ENCODE results near the gene MGA.

The MGA gene

GRCh38 chr15:41653760-41654159, 6.4 kb upstream of the MGA start:
- intact Hi-C loops (cut with DNase I), result no loop called here
- DNase-seq, result no peak

- DNase-seq, result no peak
- intact Hi-C loops (cut with DNase I), result no loop called here
Observed at GRCh38 chr15:41655716-41656115, 4.5 kb upstream of the MGA start.

- DNase-seq, result no peak
- intact Hi-C loops (cut with DNase I), result no loop called here
Observed at GRCh38 chr15:41656188-41656587, 4.0 kb upstream of the MGA start.

- no peak for DNase-seq
- intact Hi-C loops (cut with DNase I), result no loop called here
Observed at GRCh38 chr15:41658689-41659088, 1.5 kb upstream of the MGA start.

- intact Hi-C loops (cut with DNase I), result no loop called here
- no peak for DNase-seq
Observed at GRCh38 chr15:41659190-41659589, 1.0 kb upstream of the MGA start.

GRCh38 chr15:41659855-41660234, 360 bp upstream of the MGA start:
- intact Hi-C loops (cut with DNase I), result loop anchor here (5.0 kb wide), 2 partner anchors 38 to 103 kb away; partner anchors contain the start of gene TYRO3
- DNase-seq, result peak in 3 of 42 donors; percentile 7 to 16 (median 13)

GRCh38 chr15:41661078-41661517, 893 bp downstream of the MGA start:
- intact Hi-C loops (cut with DNase I), result loop anchor here (5.0 kb wide), 2 partner anchors 39 to 104 kb away; partner anchors contain the start of gene TYRO3
- DNase-seq, result no peak

GRCh38 chr15:41661518-41662225, 1.5 kb downstream of the MGA start:
- intact Hi-C loops (cut with DNase I), result loop anchor here (5.0 kb wide), 2 partner anchors 39 to 104 kb away; partner anchors contain the start of gene TYRO3
- peak; percentile 68 to 94 (median 84) for DNase-seq

GRCh38 chr15:41666353-41666920, 6.2 kb downstream of the MGA start:
- DNase-seq, result no peak
- intact Hi-C loops (cut with DNase I), result no loop called here

- intact Hi-C loops (cut with DNase I), result no loop called here
- no peak for DNase-seq
Observed at GRCh38 chr15:41669701-41670100, 9.5 kb downstream of the MGA start.

- intact Hi-C loops (cut with DNase I), result no loop called here
- no peak for DNase-seq
Observed at GRCh38 chr15:41671656-41672648, 11.7 kb downstream of the MGA start.

- intact Hi-C loops (cut with DNase I), result no loop called here
- no peak for DNase-seq
Observed at GRCh38 chr15:41675337-41675736, 15.1 kb downstream of the MGA start.

GRCh38 chr15:41678742-41679141, 18.5 kb downstream of the MGA start:
- DNase-seq, result no peak
- intact Hi-C loops (cut with DNase I), result no loop called here

GRCh38 chr15:41683955-41684354, 23.8 kb downstream of the MGA start:
- intact Hi-C loops (cut with DNase I), result no loop called here
- DNase-seq, result no peak

GRCh38 chr15:41688671-41689070, 28.5 kb downstream of the MGA start:
- no peak for DNase-seq
- intact Hi-C loops (cut with DNase I), result no loop called here

GRCh38 chr15:41689083-41689482, 28.9 kb downstream of the MGA start:
- no peak for DNase-seq
- intact Hi-C loops (cut with DNase I), result no loop called here

GRCh38 chr15:41689834-41690233, 29.6 kb downstream of the MGA start:
- intact Hi-C loops (cut with DNase I), result no loop called here
- DNase-seq, result no peak

GRCh38 chr15:41690636-41691035, 30.4 kb downstream of the MGA start:
- intact Hi-C loops (cut with DNase I), result no loop called here
- no peak for DNase-seq

- intact Hi-C loops (cut with DNase I), result no loop called here
- DNase-seq, result no peak
Observed at GRCh38 chr15:41691471-41691870, 31.3 kb downstream of the MGA start.

GRCh38 chr15:41692049-41692448, 31.8 kb downstream of the MGA start:
- intact Hi-C loops (cut with DNase I), result no loop called here

More at GRCh38 chr15:41692049-41692448, 31.8 kb downstream of the MGA start:
- DNase-seq, result no peak
